NK-92 (cell line): ENCODE results near the gene INPP5F.
"Not testable (repeated sequence)": the region's sequence is repeated elsewhere in the genome, so short reads cannot be mapped to it uniquely, and the experiment has no call there.

Experiments used
- DNase-seq: peaks from one replicate; lab custom pipeline; 2025; ENCODE audit not compliant: unreplicated experiment; lab: John Stamatoyannopoulos, UW

INPP5F gene

DNA sequence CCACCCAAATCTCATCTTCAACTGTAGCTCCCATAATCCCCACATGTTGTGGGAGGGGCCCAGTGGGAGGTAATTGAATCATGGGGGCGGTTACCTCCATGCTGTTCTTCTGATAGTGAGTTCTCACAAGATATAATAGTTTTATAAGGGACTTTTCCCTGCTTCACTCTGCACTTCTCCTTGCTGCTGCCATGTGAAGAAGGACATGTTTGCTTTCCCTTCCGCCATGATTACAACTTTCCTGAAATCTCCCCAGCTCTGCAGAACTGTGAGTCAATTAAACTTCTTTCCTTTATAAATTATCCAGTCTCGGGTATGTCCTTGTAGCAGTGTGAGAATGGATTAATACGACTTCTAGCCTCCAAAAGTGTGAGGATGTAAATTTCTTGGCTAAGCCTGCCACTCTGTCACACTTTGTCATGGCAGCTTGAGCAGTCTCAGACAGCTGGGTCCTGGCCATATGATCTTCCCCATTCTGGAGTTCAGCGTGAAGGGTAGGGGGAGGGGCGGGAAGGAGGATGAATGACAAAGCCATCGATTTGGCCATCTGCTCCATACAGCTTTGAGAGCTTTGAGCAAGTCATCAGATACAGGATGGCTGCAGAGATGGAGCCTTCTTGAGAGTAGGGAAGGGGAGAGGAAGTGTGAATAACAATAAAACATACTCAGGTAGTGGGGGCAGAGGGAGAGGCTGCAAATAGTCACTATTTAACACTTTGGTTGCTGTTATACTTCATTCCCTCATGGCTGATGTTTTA lies 19.1 kb upstream of the INPP5F start:
- DNase-seq: no peak

DNA sequence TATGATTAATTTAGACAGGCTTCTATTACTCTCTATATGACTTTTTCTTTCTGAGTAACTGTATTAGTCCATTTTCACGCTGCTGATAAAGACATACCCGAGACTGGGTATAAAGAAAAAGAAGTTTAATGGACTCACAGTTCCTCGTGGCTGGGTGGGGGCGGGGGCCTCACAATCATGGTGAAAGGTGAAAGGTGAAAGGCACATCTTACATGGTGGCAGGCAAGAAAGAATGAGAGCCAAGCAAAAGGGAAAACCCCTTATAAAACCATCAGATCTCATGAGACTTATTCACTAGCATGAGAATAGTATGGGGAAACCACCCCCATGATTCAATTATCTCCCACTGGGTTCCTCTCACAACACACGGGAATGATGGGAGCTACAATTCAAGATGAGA lies 18.5 kb upstream of the INPP5F start:
- not testable (repeated sequence) for DNase-seq

DNA sequence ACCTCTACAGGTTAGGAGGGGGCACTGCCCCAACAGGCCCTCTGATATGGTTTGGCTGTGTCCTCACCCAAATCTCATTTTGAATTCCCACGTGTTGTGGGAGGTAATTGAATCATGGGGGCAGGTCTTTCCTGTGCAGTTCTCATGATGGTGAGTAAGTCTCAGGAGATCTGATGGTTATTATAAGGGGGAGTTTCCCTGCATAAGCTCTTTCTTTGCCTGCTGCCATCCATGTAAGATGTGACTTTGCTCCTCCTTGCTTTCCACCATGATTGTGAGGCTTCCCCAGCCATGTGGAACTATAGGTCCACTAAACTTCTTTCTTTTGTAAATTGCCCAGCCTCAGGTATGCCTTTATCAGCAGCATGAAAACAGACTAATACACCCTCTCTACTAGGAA lies 14.9 kb upstream of the INPP5F start:
- not testable (repeated sequence) for DNase-seq

DNA sequence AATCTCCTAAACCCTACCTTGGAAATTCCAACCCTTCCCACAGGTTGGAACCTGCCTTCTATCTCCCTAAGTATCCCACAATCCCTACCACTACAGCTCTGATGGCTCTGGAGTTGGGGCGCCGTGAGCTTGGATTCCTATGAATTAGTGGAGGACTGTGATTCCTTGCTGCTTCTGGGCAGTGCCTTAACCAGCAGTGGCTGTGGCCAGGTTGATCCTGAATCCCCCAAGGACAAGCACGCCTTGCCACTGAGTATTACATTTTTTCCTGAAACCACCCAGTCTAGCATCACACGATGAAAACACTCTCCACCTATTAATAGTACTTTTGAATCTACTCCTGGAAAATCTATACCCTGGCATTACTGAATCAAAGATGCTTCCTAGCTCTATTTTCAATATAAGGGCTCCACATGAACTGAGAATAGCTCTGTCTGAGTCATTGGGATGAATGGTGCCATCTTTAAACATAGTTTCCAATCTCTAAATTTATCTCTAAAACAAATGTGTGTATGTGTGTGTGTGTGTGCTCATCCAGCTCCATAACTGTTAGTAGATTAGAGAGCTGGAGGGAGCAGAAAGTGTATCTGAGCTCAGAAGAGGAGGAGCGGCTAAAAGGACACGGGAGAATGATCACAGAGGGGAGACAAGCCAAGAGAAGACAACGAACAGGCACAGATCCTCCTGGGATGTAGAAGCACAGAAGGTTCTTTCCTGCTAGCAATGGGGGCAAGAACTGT lies 11.9 kb upstream of the INPP5F start:
- no peak for DNase-seq

DNA sequence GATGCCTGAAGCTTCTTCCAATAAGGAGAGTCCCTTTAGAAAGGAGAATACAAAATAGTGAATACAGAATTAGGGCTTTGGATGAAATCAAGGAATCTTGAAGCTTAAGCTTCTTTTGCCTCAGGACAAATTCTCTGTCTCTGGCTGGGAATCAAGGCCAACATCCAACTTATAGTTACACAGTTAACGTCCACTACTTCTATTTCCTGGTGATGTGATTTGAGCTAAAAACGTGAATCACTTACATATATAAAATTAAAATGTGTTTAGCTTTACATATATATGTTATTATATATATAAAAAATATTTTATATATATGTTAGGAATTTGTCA lies 11.4 kb upstream of the INPP5F start:
- no peak for DNase-seq

DNA sequence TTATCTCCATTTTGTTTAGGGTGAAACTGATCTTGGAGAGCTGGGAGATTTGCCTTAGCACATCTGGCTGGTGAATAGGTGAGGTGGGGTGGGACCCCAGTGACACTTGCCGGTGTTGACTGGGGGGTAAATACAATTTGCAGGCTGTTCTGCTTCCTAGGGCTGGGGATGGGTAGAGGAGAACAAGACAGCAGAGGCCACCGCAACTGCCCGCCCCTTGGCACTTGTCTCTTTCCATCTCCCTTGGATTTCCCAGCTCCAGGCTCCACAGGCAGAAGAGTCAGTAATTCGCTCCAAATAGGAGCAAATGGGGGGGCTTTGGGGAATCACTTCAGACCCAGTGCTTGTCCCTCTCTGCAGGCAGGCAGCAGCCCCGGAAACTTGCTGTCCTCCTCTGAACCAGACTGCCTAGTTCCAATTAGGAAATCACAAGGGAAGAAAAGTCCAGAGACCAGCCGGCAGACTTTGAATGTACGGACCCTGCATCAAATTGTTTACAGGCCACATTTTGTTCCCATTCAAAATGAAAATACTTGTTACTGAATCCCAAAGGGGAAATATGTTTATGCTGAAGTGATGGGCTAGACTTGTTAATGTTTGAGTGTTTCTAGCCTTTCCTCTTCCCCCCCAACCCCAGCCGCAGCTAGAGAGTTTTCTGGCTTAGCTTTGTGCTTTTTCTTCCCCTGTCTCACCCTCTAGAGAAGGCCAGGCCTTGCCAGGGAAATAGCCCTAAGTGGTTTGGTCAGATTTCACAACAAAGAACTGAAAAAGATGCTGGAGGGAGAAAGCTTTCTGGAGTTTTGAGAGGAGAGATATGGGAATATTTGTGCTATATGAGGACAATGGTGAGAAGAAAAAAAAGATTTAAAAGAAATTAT lies 10.0 kb upstream of the INPP5F start:
- DNase-seq: no peak

DNA sequence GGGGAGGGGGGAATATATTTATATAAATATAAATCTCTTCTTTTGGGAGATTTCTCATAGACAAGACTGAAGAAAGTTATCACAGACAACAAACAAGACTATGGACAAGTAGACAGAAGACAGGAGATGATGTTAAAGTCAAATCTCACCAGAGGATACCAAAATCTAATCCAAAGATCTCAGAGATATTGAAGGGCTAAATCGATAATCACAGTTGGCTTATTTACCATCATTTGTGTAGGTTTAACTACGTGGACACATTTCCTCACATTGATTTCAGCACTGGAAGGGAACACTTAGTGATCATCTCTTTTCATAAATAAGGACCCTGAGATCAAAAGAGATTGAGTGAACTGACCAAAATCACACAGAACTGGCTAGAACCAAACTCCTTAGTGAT lies 2.7 kb upstream of the INPP5F start:
- DNase-seq: no peak

DNA sequence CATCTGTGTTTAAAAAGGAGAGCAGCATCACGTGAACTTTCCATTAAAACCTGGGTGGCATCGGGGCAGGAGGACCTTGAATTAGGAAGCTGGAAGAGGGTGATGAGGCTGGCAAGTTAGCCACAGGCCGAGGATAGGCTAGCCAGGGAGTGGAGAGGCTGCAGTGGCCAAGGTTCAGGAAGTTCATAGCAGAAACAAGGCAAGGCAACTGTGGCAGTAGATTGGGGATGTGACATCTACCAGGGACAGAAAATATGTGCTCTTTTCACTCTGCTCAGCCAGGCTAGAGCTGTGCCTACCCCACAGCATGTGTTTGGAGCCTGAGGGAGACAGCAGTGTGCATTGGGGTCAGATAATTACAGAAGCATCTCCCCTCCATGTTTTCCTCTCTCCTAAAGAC lies 2.2 kb upstream of the INPP5F start:
- no peak for DNase-seq

DNA sequence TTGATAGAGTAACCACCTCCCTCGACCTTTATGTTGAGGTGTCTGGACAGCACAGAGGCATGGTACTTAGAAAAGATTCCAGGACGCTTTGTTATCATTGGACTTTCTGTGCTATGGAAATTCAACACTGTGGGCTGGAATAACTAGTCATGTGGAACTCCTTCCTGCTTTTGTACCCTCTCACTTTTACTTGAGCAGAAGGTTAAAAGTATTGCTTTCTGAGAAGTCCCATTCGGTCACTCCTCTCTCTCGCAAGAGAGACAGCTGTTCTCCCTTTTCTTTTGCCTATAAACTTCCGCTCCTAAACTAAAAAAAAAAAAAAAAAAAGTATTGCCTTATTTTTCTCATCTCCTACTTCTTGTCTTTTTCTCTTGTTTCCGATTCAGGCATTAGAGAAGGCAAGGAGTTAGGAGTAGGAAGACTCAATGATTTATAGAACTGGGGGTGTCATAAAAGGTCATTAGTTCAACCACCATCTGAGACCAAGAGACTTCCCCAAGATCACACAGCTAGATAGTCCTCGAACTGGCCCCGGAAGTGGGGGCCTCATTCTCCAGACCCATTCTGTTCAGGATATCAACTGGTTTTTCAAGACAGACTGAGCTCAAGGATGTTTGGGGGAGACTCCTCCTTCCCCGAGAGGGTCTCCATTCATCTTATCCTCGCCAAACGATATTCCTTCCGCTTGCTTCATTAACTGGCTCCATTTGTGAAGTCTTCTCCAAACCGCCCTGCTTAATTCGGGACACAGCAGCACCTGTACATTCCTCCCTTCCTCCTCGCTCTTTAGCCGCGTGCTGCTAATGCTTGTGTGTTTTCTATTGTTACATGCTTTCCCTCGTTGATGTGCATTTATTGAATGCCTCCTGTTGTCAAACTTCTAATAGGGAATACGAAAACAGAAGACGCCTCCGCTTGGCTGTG lies 995 bp upstream of the INPP5F start:
- no peak for DNase-seq

DNA sequence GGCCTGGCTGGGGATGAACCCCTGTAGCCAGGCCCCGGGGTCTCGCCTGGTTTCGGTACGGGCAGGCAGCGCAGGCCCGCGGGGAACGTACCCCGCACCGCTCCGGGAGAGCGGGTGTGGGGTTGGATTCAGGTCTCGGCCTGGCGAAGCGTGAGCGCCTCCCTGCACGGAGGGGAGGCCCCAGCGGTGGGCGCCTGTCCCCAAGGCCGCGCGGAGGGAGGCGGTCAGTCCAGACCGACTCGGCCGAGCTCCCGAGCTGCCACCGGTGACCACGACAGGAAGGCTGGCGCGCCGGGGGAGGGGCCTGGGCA lies 378 bp upstream of the INPP5F start:
- no peak for DNase-seq

DNA sequence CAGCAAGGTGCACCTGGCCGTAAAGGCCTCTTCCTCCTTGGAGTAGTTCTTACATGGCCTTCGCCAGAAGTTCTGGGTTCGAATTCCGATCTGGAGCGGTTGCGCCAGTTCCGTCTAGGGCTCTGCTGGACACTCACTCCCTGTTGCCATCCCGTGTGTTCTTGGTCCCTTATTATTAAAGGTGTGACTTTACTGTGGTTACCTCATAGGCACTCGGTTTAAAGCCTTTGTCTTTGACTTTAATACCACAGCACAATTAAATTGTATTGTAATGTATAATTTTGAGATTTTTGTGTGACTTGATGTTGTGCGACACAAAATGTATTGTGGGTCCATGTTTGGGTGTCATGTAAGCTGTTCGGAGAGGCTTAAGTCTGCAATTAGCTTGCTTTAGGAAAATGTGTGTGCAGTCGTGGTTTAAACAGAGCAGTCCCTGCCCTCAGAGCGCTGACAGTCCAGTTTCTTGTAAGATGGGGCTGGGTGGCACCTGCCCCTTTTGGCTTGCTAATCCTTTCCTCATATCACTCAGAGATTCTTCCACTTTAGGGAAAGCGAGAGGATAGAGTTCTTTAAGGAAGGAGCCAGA lies 919 bp downstream of the INPP5F start:
- DNase-seq: no peak

DNA sequence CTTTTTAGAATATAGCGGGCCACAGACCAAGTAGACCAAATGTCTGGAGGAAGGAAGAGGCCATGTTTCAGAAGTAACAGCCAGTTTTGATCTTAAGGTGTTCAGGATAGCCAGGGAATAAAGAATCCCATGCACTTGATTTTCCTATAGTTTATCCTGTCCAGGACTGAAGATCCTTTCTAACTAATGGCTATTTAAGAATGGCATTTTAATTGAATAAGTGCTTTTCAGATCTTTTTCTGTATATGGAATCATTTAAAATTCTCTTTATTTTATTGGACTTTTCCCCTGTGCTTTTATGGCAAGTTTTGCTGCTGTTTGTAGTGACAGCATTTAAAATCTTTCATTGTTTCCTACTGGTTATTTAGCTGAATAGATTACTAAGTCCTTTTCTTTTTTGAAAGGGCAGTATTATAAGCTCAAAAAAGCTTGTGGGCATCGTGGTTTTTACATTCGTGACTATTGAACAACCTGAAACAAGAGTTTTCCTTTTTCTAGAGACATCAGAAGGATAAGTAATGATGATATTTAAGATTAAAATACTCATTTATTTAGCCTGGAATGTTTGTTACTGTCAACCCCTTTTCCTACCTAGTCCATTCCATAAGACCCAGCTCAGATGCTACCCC lies 2.4 kb downstream of the INPP5F start:
- DNase-seq: no peak

DNA sequence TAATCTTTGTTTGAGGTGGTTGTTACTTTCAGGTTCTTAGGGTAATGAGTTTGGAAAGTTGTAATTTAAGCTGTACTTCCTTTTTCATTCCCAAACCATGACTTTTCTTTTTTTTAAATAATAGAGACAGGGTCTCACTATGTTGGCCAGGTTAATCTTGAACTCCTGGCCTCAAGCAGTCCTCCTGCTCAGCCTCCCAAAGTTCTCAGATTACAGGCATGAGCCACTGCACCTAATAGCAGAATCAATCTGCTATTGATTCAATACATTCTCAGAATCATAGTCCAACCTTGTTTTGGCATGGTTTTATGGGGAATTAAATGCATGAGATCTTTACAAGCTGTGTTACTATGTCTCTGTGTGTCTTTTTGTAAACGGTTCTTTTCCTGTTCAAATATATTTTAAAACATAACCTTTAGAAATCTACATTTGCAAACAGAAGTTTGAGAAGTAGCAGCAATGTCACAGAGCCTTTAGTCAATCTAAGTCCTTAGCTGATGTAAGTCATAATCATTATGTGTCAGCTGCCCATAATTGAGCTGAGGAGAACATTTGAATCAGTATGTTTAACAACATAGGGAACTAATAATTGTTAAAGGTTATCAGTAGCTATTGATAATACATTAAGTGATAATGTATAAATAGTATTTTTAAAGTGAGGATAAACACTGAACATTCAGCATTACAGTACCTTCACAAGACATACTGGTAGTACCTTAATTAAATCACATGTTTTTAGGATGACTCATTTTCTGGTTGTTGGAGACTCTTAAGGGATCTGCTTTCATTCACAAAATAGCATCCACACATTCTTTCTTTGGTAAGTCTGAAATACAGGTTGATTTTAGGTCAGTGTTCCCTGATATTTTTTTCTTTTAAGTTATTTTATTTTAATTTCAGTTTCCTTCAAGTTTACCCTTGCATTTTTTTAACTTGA lies 8.8 kb downstream of the INPP5F start:
- DNase-seq: no peak

DNA sequence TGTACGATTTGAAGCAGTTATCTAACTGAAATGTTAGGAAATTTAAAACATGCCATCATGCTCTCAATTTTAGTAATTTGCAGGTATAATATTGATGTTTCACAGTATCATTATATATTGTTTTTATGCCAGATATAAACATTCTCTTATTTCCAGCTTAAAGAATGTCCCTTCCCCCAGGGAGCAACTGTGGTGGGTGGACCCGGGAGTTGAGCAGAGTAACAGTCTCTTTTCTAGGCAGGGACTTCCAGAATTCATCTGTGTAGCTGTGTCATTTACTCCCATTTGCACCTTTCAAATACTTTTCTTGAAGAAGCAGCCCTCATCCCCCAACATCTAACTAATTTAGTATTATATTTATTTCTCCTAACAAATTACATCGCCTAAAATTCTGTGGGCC lies 9.6 kb downstream of the INPP5F start:
- DNase-seq: no peak

DNA sequence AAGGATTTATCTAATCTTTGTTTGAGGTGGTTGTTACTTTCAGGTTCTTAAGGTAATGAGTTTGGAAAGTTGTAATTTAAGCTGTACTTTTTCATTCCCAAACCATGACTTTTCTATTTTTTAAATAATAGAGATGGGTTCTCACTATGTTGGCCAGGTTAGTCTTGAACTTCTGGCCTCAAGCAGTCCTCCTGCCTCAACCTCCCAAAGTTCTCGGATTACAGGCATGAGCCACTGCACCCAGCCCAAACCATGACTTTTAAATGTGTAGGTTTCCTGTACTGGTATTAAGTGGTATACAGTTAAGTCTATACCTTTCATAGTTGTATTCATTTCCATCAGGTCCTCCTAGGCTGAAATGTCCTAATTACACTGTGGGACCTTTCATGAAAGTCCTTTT lies 10.4 kb downstream of the INPP5F start:
- DNase-seq: no peak

DNA sequence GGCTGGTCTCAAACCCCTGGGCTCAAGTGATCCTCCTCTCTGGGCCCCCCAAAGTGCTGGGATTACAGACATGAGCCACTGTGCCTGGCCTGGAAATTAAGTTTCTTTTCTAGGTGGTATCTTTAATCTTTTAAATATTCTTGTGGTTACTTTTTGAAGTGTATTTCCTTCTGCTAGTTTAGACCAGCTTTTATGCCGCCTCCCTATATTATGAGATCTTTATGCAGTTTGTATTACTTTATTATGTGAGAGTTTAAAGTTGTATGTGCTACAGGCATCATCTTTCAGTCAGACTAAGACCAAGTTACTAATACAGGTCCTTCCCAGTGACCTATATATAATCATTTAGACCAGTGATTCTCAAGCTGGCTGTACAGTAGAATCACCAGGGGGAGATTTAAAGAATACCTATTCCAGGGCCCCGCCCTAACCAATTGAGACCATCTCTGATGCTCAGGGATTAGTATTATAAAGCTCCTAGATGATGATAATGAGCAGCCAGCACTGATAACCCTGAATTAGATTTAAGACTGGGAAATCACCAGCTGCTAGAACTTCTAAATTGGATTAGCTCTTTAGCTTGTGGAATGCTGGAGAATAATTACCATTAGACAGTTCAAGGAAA lies 11.3 kb downstream of the INPP5F start:
- no peak for DNase-seq

DNA sequence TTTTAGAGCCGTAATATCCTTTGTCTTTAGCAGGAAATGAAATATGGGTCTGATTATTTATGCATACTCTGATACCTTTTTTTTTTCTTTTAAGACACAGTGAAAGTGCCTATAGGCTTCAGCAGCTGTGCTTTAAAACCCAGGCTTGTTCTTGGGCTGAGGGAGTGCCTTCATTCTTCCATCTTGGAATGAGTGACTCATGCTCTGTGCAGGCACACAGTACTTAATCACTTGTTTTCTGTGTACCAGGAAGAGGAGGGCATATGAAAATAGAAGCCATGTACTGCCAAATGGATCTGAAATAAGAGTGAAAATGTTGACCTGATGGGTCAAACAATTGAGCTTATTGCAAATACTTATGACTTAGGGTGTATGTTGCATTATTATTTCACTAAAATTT lies 12.0 kb downstream of the INPP5F start:
- no peak for DNase-seq

DNA sequence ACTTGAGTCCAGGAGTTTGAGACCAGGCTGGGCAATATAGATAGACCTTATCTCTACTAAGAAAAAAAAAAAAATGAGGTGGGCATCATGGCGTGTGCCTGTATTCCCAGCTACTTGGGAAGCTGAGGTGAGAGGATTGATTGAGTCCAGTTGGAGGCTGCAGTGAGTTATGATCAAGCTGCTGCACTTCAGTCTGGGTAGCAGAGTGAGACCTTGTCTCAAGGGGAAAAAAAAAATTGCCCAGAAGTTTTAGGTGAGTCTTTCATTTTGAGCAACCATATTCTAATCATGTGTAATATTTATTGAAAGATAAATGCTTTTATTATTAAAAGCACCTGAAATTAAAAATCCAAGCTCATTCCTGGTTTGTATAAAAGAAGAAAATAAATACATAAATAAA lies 13.1 kb downstream of the INPP5F start:
- no peak for DNase-seq

DNA sequence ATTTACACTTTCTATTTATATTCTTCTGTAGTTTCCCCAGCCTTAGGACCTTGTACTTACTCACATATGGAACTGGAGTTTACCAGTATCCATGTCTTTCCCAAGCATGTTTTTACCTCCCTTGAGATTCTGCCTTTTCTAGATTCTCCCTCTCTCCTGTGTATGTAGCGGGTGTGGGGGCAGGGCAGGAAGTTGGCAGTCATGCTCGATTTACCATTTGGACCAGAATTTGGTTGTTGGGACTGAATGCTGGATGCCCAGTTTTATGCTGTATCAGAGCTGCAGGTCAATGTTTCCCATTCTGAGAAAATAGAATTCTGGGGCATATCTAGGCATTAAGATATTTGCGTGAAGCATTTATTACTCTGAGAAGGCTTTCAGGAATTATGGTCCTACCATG lies 14.2 kb downstream of the INPP5F start:
- DNase-seq: no peak
